ENCODE results near the gene GNG13. TPM values are rescaled to one million over a fixed set of nuclear protein-coding genes. Genes with fewer than 3 reads are reported as not detected.
"Not testable (repeated sequence)": the region's sequence is repeated elsewhere in the genome, so short reads cannot be mapped to it uniquely, and the experiment has no call there.

GNG13 gene
- total RNA-seq, 1 donor from 2014 or later: not detected

DNA sequence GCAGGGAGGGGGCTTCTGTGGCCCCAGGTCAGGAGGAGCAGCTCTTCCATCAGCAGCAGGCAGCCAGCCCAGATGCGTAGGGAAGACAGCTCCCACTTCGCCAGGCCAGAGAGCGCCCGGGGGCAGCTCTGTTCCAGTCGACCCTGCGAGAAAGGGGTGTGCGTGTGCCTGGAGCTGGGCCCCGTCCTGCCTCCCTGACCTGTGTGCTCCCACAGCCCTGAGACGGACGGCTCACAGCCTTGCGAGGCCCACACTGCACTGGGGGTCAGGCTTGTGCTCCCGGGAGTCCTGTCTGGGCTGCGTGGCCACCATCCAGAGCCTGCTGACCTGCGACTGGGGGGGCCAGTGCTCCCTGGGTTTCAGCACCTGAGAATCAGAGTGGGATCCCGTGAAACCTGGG lies 40.5 kb downstream of the GNG13 start:
- Mint-ChIP-seq H3K4me1 (ENCODE audit: low read depth) (peaks cover 3% of the 10 kb centered on the region), H3K9me3 (ENCODE audit: low read depth) (peaks cover 4% of the 10 kb centered on the region), H3K36me3 (ENCODE audit: insufficient read depth) (no peaks in the 10 kb centered on the region), H3K27me3 (peaks cover 13% of the 10 kb centered on the region), H3K27ac (no peak overlapping the region), H3K4me3 (ENCODE audit: low read depth) (no peak overlapping the region)
- TF ChIP-seq, protein P1, sequence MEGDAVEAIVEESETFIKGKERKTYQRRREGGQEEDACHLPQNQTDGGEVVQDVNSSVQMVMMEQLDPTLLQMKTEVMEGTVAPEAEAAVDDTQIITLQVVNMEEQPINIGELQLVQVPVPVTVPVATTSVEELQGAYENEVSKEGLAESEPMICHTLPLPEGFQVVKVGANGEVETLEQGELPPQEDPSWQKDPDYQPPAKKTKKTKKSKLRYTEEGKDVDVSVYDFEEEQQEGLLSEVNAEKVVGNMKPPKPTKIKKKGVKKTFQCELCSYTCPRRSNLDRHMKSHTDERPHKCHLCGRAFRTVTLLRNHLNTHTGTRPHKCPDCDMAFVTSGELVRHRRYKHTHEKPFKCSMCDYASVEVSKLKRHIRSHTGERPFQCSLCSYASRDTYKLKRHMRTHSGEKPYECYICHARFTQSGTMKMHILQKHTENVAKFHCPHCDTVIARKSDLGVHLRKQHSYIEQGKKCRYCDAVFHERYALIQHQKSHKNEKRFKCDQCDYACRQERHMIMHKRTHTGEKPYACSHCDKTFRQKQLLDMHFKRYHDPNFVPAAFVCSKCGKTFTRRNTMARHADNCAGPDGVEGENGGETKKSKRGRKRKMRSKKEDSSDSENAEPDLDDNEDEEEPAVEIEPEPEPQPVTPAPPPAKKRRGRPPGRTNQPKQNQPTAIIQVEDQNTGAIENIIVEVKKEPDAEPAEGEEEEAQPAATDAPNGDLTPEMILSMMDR (IDR thresholded peaks at IDR 0.05; ENCODE audit: unreplicated experiment): no peak
- DNase-seq (ENCODE audit: low spot score, unreplicated experiment): no peak

GRCh38 chr16:759110-759910 lies 41.2 kb downstream of the GNG13 start:
- peaks cover 13% of the 10 kb centered on the region for H3K27me3 Mint-ChIP-seq
- H3K4me3 Mint-ChIP-seq (ENCODE audit: low read depth): no peak overlapping the region
- H3K9me3 Mint-ChIP-seq (ENCODE audit: low read depth): peaks cover 4% of the 10 kb centered on the region
- H3K27ac Mint-ChIP-seq: peak overlapping the region; percentile 53
- peaks cover 3% of the 10 kb centered on the region for H3K4me1 Mint-ChIP-seq (ENCODE audit: low read depth)
- no peaks in the 10 kb centered on the region for H3K36me3 Mint-ChIP-seq (ENCODE audit: insufficient read depth)
- TF ChIP-seq, protein P1 (IDR thresholded peaks at IDR 0.05; ENCODE audit: unreplicated experiment): no peak
- no peak for DNase-seq (ENCODE audit: low spot score, unreplicated experiment)

- TF ChIP-seq, protein P1 (IDR thresholded peaks at IDR 0.05; ENCODE audit: unreplicated experiment): no peak
- Mint-ChIP-seq H3K4me3 (ENCODE audit: low read depth) (no peak overlapping the region), H3K27me3 (peaks cover 25% of the 10 kb centered on the region), H3K4me1 (ENCODE audit: low read depth) (peaks cover 12% of the 10 kb centered on the region), H3K9me3 (ENCODE audit: low read depth) (peaks cover 4% of the 10 kb centered on the region), H3K27ac (no peak overlapping the region), H3K36me3 (ENCODE audit: insufficient read depth) (no peaks in the 10 kb centered on the region)
- no peak for DNase-seq (ENCODE audit: low spot score, unreplicated experiment)
Measured at GRCh38 chr16:756428-756827, 44.1 kb downstream of the GNG13 start.

- Mint-ChIP-seq H3K4me3 (ENCODE audit: low read depth) (no peak overlapping the region), H3K27ac (no peak overlapping the region), H3K9me3 (ENCODE audit: low read depth) (peaks cover 4% of the 10 kb centered on the region), H3K27me3 (peaks cover 34% of the 10 kb centered on the region), H3K36me3 (ENCODE audit: insufficient read depth) (no peaks in the 10 kb centered on the region), H3K4me1 (ENCODE audit: low read depth) (peaks cover 13% of the 10 kb centered on the region)
- TF ChIP-seq, protein P1 (IDR thresholded peaks at IDR 0.05; ENCODE audit: unreplicated experiment): no peak
- no peak for DNase-seq (ENCODE audit: low spot score, unreplicated experiment)
Measured at GRCh38 chr16:754656-755055, 45.9 kb downstream of the GNG13 start.

GRCh38 chr16:754121-754607 lies 46.4 kb downstream of the GNG13 start:
- H3K27me3 Mint-ChIP-seq: peaks cover 34% of the 10 kb centered on the region
- not testable (repeated sequence) for DNase-seq (ENCODE audit: low spot score, unreplicated experiment); H3K4me3 Mint-ChIP-seq (ENCODE audit: low read depth); H3K36me3 Mint-ChIP-seq (ENCODE audit: insufficient read depth); H3K9me3 Mint-ChIP-seq (ENCODE audit: low read depth); H3K27ac Mint-ChIP-seq
- H3K4me1 Mint-ChIP-seq (ENCODE audit: low read depth): peaks cover 12% of the 10 kb centered on the region

- H3K4me1 Mint-ChIP-seq (ENCODE audit: low read depth): peaks cover 12% of the 10 kb centered on the region
- no peak for DNase-seq (ENCODE audit: low spot score, unreplicated experiment)
- H3K9me3 Mint-ChIP-seq (ENCODE audit: low read depth): peaks cover 4% of the 10 kb centered on the region
- TF ChIP-seq, protein P1 (IDR thresholded peaks at IDR 0.05; ENCODE audit: unreplicated experiment): no peak
- no peaks in the 10 kb centered on the region for H3K36me3 Mint-ChIP-seq (ENCODE audit: insufficient read depth)
- H3K27me3 Mint-ChIP-seq: peaks cover 28% of the 10 kb centered on the region
- no peak overlapping the region for H3K27ac Mint-ChIP-seq
- peak overlapping the region; percentile 20 for H3K4me3 Mint-ChIP-seq (ENCODE audit: low read depth)
Measured at GRCh38 chr16:752007-752312, 48.6 kb downstream of the GNG13 start.
